NCI-H82 treated with DMSO at 0.1 percent for 48 hours (cell line): Measurements from ENCODE around the gene TUSC2.

Source experiments
- DNase-seq: peaks from one replicate; lab custom pipeline; 2025; ENCODE audit not compliant: unreplicated experiment; lab: John Stamatoyannopoulos, UW

TUSC2 gene

DNA sequence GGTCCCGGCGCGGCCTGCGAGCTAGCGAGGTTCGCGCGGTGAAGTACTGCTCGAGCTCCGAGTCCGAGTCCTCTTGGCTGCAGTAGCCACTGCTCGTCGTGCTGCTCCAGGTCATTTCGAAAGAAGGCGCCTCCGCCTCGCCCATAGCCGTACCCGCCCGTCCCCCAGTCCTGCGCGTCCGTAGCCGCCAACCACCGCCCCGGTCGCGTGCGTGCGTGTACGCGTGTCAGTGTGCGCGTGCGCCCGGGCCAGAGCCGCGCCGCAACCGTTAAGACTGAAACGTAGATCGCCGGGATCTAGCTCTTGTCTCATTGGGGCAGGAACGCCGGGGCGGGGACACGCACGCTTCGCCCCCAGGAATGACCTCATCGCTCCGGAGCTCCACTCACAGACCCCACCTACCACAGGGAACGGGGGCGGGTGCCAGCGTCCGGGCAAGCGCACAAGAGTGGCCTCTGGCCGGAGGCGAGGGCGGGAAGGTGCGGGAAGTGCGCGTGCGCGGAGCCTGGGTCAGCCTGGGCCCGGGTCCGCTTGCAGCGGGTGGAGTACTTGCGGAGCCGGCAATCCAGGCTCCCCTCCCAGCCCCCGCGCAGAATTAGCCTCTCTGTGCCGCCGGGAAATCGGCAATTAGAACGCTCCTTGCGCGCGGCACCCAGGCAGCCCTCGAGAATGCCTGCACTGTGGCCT is 9.3 kb upstream of the TUSC2 start:
- DNase-seq, result peak; percentile 93

- DNase-seq, result no peak
Observed at GRCh38 chr3:50336452-50337174, 8.6 kb upstream of the TUSC2 start.

- DNase-seq, result no peak
Observed at GRCh38 chr3:50334339-50335075, 6.5 kb upstream of the TUSC2 start.

DNA sequence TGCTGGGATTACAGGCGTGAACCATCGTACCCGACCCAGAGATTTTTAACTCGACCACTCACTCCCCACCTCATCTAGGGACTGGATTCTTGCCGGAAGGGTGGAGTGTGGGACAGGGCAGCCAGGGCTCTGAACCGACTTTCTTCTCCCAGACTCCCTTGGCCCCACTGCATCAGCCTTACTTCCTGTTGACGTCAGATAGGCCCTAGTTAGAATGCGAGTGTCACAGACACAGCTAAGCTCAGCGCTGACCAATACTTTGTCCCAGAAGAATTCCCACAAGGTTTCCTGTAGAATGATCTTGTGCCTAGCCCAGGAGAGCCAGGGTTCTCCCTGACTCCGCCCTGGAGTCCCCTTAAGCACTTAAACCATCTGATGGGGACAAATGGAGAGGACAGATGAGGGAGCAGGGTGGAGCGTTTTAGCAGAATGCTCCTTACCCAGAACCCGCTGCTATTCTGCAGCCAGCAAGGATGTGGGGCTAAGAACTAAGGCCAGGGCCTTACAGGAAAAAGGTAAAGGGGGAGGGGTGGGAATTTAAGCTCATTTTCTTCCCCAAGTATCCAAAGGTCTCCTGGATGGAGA is 5.8 kb upstream of the TUSC2 start:
- no peak for DNase-seq

GRCh38 chr3:50331364-50331907 is 3.4 kb upstream of the TUSC2 start:
- DNase-seq, result no peak

GRCh38 chr3:50330330-50330729 is 2.3 kb upstream of the TUSC2 start:
- DNase-seq, result no peak

DNA sequence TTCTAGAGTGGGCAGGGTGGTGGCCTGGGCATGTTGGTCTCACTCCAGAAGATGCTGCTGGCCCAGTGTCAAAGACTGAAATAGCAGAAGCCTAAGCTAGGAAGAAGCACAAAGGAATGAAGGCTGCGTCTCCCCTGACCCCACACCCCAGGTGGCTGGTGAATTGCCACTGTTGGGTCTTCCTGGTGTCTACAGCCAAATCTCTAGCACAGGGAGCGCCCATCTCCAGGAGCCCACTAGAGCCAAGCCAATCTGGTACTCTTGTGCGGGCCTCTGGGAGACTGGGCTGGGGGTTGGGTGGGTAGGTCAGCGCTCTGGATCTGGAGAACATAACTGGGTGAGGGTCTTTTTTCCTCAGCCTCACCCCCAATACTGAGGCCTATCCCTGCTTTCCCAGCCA is 894 bp downstream of the TUSC2 start:
- DNase-seq, result no peak

GRCh38 chr3:50326182-50326541 is 1.9 kb downstream of the TUSC2 start:
- no peak for DNase-seq

DNA sequence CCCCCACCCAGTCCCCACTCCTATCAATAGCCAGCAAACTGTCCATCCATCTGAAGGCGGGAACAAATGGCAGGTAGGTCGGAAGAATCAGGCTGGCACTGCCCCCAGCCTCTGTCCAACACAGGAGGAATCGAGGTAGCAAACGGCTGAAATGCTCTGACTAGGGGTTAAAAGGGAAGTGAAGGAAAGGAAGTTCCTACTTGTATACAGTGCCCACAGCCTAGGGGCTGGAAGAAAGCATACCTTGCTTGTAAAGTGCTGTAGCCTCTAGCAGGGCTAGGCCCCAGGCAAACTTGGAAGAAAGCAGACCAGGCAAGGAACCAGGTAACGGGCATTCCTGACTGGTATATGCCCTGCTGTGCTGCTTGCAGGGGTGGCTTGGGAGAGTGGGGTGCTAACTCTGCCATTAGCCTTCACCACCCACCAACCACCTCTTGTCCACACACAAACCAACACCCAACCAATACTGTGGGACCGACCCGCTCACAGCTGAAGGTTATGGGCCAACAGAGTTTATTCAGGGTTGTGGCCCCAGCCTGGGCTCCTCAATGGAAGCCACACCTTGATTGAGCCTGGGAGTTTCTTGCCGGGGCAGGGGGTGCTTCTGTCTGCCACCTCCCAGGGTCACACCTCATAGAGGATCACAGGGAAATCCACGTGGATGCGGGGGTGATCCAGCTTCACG is 2.4 kb downstream of the TUSC2 start:
- DNase-seq, result no peak

DNA sequence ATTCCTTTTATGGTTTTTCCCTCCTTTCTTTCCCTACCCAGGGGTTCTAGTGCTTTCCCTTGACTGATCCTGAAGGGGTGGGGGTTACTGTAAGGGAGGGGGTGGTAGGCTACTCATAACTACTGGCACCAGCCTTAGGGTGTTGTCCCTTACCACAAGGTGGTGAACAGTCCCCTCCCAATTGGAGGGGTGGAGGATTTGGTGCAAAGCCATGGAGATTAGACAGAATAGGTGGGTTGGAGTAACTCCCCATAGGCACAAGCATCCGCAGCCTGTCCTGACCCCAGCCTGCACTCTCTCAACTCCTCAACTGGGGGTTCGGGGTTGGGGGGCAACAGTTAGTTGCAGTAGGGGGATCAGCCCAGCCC is 2.9 kb downstream of the TUSC2 start:
- no peak for DNase-seq

DNA sequence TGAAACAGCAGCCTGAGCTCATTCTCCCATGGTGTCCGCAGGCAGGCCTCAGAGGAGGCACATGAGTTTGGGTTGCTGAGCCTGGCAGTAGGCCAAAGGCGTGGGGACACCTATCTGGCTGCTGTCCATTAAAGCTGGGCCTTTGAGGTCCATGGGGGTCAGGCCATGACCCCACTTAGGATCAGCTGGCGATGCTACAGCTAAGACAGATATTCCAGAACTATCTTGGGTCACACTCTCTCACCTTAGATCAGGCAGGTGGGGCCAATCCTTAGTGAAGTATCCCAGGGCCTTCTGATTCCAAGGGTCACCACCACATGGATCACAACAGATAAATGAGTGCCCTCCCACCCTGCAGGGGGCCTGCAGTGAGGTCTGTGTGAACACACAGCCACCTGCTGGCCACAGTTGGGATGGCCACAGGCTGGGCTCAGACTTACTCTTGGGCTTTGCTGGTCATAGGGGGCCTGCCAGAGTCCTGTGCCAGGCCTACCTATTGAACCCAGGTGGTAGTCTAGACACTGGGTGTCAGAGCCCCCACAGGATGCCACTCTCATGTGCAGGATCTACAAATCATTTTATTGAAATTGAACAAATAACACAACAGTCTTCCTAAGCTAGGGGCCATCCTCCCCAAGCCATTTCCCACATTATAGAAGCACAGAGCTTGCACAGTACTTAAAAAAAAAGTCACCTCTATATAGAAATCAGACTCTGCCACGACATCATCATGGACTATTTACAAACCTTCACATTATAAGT is 3.5 kb downstream of the TUSC2 start:
- DNase-seq, result peak; percentile 13

DNA sequence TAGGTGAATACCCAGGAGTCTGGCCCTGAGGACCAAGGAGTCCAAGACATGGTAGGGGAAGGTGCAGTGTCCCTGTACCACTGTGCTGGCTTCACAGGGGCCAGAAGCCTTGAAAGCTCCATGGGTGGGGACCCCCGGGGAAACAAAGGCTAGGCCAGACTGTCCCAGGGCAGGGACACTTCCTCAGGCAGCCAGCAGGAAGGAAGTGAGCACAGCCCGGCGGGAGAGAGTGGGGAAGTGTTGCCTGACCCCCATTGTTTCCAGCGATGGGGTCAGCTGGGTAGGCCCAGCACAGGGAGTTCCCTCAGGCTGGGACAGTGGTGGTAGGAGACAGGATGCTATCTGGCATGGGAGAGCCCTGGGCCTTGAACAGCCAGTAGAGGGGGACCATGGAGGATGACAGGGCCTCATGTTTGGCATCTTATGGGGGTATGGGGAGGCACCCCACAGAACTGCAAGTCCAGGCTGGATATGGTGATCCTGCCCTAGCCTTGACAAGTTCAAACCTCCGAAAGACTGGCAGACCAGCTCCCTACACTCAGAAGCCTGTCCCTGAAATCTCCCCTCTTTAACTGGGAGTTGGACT is 4.3 kb downstream of the TUSC2 start:
- no peak for DNase-seq

DNA sequence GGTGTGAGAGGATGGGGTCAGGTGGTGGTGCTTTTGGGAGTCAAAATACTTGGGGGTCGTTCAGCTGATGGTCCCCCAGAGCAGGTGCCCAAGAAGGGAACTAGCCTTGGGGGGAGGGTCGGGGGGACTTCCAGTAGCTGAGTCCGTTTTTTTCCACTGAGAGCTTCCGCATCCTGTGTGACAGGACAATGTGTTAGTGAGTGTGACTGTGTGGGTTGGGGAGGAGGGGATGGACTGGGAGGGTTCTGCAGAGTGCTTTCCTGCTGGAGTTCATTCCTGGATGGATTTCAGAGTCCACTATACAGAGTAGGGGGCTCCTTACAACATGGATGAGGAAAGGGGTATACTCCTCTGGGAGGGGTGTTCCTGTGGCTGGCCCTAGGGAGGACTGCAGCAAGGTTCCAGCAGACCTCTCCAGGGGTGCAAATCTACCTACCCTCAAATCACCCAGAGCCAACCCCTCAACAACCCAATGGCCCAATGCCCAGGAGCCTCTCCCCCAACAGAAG is 4.9 kb downstream of the TUSC2 start:
- DNase-seq, result no peak

DNA sequence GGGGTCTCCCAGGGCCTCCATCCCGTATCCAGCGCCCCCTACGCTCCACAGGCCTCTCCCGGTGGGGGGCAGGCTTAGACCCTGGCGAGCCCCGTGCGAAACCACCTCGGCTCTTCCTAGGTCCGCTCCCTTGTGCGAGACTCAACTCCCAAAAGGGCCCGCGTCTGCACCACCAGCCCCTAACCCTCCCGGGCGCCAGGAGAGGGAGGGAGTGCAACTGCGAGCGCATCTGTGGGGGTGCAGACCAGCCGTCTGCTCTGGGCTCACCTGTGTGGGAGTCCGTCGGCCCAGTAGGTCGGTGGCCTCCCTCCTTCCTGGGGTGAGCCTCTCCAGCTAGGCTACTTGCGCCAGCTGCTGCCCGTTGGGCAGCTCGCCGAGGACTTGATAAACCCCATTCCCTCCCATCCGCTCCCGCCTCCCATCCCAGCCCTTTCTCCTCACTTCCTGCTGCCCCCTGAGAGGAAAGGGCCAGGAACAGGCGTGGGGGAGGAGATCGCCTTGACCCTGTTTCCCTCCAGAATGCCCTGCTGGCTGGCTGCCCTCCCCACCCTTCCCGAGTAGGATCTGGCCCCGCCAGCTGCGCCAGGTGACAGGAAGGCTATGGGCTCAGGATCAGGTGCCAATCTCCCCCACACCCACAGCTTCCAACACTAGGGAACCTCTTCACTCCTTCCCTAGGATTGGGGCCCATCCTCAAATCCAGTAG is 5.5 kb downstream of the TUSC2 start, which contains the start of gene HYAL2:
Gene HYAL2 (minus strand): TSS at position 360 of the 706 bp plus-strand sequence. CDS start 2,256 bp downstream, outside the sequence.
- DNase-seq, result no peak

DNA sequence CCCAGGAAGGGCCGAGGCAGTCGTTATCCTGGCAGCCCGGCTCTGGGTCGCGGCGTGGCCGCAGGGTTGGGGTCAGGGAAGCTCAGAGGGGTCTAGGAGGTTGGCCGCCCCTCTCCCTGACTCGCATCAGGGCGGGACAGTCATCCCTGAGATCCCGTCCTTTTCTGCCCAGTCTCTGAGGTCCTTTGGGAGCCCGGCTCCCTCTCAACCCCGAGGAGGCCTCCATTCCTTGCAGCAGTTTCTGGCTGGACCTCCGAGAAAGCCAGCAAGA is 6.0 kb downstream of the TUSC2 start:
- no peak for DNase-seq

DNA sequence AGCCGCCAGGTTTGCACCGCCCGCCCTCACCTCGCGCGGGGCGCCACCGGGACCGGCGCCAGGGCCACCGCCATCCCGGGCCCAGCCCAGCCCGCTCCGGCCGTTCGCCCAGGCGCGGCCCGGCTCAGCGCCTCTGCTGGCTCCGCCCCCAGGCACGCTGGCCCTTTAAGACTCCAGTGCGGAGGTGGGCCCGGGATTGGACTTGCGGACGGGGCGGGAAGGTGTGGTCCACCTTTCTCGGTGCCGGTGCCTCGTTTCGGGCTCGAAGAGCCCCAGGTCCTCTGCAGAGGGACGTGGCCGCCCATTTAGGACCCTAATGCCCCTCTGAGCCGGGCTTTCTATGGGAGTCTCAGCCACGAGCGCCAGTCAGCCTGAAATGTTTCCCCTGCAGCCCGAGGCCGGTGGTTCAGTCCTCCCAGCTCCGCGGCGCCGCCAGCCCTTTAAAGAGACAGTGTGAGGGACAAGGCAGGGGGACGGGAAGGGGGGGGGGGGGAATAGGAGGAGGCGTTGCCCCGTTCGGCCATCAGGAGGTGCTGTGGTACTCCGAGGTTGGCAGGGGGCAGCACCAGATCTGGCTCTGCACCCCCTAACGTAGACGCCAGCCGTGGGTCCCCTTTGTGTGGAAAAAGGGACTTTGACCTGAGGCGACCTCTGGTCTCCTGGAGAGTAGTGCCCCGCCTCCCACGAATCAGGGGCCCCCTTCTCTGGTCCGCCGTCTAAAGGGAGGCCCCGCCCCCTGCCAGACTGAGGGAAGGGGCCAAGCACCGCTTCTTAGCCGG is 6.5 kb downstream of the TUSC2 start:
- peak; percentile 67 for DNase-seq

GRCh38 chr3:50320853-50321335 is 7.1 kb downstream of the TUSC2 start:
- DNase-seq, result no peak

GRCh38 chr3:50319894-50320625 is 8.0 kb downstream of the TUSC2 start:
- DNase-seq, result no peak
